GM12878 (cell line): Measurements from ENCODE around the gene CCSER2.

Experiments used
- ASH2L ChIP-seq: fragments of 300-600, 200-600 bp; sonication (generic); IDR thresholded peaks from 2 replicates; pipeline ENCODE4 v1.6.1; 2017; ENCODE audit warnings: low read depth, mild to moderate bottlenecking, borderline replicate concordance
- BHLHE40 ChIP-seq, 2 experiments: fragments of 450-650 bp in 1 of 2; IDR thresholded peaks; 2 replicates each; pipeline ENCODE4 v1.6.1; 2011 to 2017; ENCODE audit warnings: low read depth in 2 of 2, borderline replicate concordance in 1 of 2, improper control_type of control experiment in 1 of 2, low read length in 1 of 2, mild to moderate bottlenecking in 1 of 2
- CBX5 ChIP-seq: sonication (generic); IDR thresholded peaks from 2 replicates; pipeline ENCODE4 v1.6.1; 2016; ENCODE audit warnings: low read depth, moderate library complexity, mild to moderate bottlenecking, inconsistent platforms
- EGR1 ChIP-seq, 2 experiments: IDR thresholded peaks; 1 replicate in 1 of 2; 2 replicates in 1 of 2; pipeline ENCODE4 v1.6.1; 2011 to 2012; ENCODE audit warnings: low read depth in 2 of 2, low read length in 2 of 2, borderline replicate concordance in 1 of 2, mild to moderate bottlenecking in 1 of 2, moderate library complexity in 1 of 2
- GABPA ChIP-seq: IDR thresholded peaks from 2 replicates; pipeline ENCODE4 v1.6.1; 2014; ENCODE audit warnings: antibody characterized with exemption, low read depth, mild to moderate bottlenecking, inconsistent platforms
- JUNB ChIP-seq: IDR thresholded peaks from 2 replicates; pipeline ENCODE4 v1.6.1; 2016; ENCODE audit warnings: antibody characterized with exemption, mild to moderate bottlenecking
- RAD21 ChIP-seq: IDR thresholded peaks from 2 replicates; pipeline ENCODE4 v1.6.1; 2011; ENCODE audit warnings: mild to moderate bottlenecking, low read depth, low read length, moderate library complexity; ENCODE audit not compliant: insufficient read depth
- RB1 ChIP-seq: fragments of 450-650 bp; formaldehyde crosslinking; IDR thresholded peaks from 2 replicates; pipeline ENCODE4 v1.6.1; 2017; ENCODE audit warnings: mild to moderate bottlenecking, borderline replicate concordance
- RCOR1 ChIP-seq: conservative IDR thresholded peaks from 2 replicates; pipeline ENCODE4 v1.6.1; 2012; ENCODE audit warnings: low read depth, low read length, improper control_type of control experiment
- SUZ12 ChIP-seq: fragments of 200-600 bp; sonication (generic); IDR thresholded peaks from one replicate; pipeline ENCODE4 v1.6.1; 2018; ENCODE audit warnings: antibody characterized with exemption, mild to moderate bottlenecking; ENCODE audit not compliant: unreplicated experiment
- TAF1 ChIP-seq: IDR thresholded peaks from 2 replicates; pipeline ENCODE4 v1.6.1; 2011; ENCODE audit warnings: mild to moderate bottlenecking, low read depth, low read length, borderline replicate concordance
- ZBED1 ChIP-seq: IDR thresholded peaks from 2 replicates; pipeline ENCODE4 v1.6.1; 2016; ENCODE audit warnings: borderline replicate concordance
- TF ChIP-seq, protein P1 (sequence below), 3 experiments: IDR thresholded peaks in 2 of 3; conservative IDR thresholded peaks in 1 of 3; 2 replicates each; pipeline ENCODE4 v1.5.1; 2011; ENCODE audit warnings: low read depth in 3 of 3, low read length in 3 of 3, mild to moderate bottlenecking in 3 of 3, control low read depth in 2 of 3, moderate library complexity in 2 of 3, inconsistent platforms in 1 of 3, mixed read lengths in 1 of 3; ENCODE audit not compliant: control insufficient read depth in 2 of 3, insufficient read depth in 1 of 3; ENCODE audit errors: extremely low read depth in 1 of 3
- TF ChIP-seq, protein P2 (sequence below): fragments of 450-650 bp; IDR thresholded peaks from 2 replicates; pipeline ENCODE4 v1.6.1; 2014; ENCODE audit warnings: mild to moderate bottlenecking

DNA sequence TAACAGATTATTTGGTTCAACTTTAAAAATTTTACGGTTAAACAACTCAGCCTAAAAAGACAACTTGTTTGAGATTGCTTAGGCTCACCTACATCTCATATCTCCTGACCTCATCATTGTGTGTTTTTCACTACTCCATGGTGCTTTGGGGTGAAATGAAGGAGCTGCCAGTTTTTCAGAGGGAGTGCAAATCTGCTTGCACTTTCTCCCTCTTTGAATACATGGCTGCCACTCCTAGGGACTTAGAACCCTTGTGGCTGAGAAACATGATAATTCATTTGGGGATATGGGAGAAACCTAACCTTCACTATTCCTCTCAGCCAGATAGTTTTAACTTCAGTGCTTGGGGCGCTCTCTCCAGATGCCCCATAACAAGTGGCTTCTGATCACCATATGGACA, 2.7 kb downstream of the CCSER2 start:
- no peak for TF ChIP-seq JUNB
- no peak for TF ChIP-seq ZBED1
- TF ChIP-seq, protein P1, sequence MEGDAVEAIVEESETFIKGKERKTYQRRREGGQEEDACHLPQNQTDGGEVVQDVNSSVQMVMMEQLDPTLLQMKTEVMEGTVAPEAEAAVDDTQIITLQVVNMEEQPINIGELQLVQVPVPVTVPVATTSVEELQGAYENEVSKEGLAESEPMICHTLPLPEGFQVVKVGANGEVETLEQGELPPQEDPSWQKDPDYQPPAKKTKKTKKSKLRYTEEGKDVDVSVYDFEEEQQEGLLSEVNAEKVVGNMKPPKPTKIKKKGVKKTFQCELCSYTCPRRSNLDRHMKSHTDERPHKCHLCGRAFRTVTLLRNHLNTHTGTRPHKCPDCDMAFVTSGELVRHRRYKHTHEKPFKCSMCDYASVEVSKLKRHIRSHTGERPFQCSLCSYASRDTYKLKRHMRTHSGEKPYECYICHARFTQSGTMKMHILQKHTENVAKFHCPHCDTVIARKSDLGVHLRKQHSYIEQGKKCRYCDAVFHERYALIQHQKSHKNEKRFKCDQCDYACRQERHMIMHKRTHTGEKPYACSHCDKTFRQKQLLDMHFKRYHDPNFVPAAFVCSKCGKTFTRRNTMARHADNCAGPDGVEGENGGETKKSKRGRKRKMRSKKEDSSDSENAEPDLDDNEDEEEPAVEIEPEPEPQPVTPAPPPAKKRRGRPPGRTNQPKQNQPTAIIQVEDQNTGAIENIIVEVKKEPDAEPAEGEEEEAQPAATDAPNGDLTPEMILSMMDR (IDR thresholded peaks at IDR 0.05 in 2 of 3, conservative IDR thresholded peaks at IDR 0.05 in 1 of 3; ENCODE audit: control insufficient read depth in 2 of 3, extremely low read depth in 1 of 3, insufficient read depth in 1 of 3, low read depth in 3 of 3, low read length in 3 of 3): no peak
- no peak for TF ChIP-seq BHLHE40 (IDR thresholded peaks at IDR 0.05; ENCODE audit: borderline replicate concordance in 1 of 2, low read depth in 2 of 2, low read length in 1 of 2)
- no peak for TF ChIP-seq ASH2L
- no peak for TF ChIP-seq RAD21
- TF ChIP-seq GABPA: no peak
- TF ChIP-seq EGR1 (IDR thresholded peaks at IDR 0.05; ENCODE audit: borderline replicate concordance in 1 of 2, low read depth in 2 of 2, low read length in 2 of 2): no peak
- TF ChIP-seq RCOR1: no peak
- TF ChIP-seq TAF1: no peak
- no peak for TF ChIP-seq RB1
- TF ChIP-seq SUZ12: no peak
- TF ChIP-seq, protein P2, sequence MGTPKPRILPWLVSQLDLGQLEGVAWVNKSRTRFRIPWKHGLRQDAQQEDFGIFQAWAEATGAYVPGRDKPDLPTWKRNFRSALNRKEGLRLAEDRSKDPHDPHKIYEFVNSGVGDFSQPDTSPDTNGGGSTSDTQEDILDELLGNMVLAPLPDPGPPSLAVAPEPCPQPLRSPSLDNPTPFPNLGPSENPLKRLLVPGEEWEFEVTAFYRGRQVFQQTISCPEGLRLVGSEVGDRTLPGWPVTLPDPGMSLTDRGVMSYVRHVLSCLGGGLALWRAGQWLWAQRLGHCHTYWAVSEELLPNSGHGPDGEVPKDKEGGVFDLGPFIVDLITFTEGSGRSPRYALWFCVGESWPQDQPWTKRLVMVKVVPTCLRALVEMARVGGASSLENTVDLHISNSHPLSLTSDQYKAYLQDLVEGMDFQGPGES: no peak
- TF ChIP-seq CBX5: no peak
